ENCODE measurements around the gene IGSF6.
"Not testable (repeated sequence)": the region's sequence is repeated elsewhere in the genome, so short reads cannot be mapped to it uniquely, and the experiment has no call there.

IGSF6 gene, protein sequence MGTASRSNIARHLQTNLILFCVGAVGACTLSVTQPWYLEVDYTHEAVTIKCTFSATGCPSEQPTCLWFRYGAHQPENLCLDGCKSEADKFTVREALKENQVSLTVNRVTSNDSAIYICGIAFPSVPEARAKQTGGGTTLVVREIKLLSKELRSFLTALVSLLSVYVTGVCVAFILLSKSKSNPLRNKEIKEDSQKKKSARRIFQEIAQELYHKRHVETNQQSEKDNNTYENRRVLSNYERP

DNA sequence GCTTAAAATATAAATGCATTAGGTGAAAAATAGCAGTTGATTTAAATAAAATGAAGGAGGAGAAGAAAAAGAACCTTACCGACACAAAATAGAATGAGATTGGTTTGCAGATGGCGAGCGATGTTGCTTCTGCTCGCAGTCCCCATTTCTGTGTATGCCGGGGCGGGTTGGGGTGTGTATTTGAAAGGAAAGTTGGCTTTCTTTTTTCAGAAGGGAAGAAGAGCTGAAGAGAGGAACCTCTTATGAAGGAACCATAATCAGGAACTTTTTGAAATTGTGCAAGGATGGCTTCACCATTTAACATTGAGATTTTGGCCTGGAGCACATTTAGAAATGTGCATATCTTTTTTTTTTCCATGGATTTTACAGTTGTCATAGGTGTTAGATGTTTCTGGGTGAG lies at the start of gene IGSF6:
IGSF6 (minus strand) TSS at position 156 of the 400 bp plus-strand sequence; CDS start at position 146, 10 bp downstream.
- no peak for DNase-seq

DNA sequence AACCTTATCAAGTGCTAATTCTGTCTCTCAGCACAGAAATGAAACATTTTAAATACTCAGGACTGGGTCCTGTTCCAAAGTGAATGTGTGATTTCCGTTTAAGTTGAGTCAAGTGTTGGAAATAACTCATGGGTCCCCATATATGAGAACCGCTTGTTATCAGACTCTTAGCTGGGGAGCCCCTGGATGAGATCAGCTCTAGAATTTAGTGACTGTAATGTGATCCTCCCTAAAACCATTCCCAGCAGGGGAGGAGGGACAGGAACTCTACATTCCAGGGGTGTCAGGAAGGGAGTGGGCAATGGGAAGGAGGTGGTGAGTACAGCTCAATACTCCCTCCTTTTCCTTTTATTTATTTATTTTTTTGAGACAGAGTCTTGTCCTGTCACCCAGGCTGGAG lies 48.9 kb upstream of the IGSF6 start:
- DNase-seq = no peak

DNA sequence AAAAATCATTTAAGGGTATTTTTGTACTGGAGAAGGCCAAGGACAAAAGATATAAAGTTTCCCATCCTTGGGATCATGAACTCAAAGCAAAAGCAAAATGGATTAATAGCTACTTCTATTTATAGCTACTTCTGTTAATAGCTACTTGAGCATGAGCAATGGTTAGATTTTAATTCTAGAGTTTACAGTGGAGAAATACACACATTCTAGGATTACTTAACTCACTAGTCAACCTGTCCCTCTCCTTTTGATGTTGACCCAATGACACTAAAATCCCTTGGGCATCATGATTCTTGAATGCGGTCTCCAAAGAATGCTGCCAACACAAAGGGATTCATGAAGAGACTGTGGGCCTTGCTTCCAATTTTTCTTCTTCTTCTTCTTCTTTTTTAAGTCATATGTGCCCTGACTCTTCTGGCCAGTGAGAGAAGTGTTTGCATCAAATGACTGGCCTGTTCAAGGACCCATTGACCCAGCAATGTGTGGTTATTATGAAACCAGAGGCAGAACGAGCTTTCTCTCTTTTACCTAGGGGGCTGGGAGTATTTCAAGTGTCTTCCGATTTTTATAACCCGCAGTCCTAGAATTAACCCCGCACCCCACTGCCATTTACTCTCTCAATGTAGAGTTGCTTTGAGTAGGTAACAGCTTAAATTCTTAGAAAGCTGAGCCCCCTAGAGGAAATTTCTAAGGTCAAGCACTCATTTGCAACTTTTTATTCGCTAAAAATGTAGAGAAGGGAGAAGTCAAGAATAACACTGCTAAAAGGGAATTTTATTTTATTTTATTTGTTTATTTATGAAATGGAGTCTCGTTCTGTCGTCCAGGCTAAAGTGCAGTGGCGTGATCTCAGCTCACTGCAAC lies 46.0 kb upstream of the IGSF6 start:
- DNase-seq = no peak

DNA sequence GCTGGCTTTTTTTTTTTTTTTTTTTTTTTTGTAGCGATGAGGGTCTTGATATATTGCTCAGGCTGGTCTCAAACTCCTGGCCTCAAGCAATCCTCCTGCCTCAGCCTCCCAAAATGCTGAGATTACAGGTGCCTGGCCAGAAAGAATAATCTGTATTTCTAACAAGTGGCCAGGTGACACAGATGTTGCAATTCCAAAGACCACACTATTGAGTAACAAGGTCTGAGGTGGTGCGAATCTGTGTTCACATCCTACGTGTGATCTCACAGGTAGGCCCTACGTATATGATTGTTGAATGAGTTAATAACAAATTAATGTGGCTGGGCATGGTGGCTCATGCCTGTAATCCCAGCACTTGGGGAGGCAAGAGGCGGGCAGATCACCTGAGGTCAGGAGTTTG lies 44.6 kb upstream of the IGSF6 start:
- DNase-seq = no peak

DNA sequence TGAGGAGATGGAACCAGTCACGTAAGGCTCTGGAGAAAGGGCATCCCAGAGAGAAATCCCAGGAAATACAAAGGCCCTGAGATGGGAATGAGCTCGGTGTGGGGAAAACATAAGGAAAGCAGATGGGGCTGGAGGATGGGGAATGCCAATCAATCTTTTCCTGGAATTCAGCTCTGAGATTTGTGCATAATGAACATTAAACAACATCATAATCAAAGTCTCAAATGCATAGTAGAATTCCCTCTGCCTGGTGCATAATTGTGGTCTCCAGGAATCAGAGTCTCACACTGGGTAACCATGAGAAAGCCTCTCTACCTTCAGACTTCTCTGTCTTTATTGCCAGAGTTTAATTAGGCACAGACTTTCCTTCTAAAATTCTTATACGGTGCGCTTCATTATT lies 42.2 kb upstream of the IGSF6 start:
- no peak for DNase-seq

DNA sequence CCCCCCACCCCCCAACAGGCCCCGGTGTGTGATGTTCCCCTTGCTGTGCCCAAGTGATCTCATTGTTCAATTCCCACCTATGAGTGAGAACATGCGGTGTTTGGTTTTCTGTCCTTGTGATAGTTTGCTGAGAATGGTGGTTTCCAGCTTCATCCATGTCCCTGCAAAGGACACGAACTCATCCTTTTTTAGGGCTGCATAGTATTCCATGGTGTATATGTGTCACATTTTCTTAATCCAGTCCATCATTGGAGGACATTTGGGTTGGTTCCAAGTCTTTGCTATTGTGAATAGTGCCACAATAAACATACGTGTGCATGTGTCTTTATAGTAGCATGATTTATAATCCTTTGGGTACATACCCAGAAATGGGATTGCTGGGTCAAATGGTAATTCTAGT lies 38.6 kb upstream of the IGSF6 start:
- DNase-seq = not testable (repeated sequence)

DNA sequence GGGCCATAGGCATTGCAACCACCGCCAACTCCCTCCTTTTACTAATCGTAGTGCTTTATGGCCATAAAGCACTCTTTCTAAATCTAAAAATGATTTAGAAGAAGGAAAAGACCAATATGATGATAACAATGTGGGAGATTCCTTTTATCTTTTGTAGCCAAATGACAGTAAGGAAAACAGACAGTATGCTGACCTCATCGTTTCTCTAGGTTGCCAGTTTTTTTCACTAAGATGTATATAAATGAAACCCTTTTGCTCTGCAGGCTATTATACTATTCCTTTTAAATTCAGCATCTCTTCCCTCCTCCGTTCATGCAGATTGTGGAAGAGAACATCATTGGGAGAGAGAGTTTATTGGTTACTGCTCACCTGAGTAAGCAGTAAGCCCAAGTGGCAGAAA lies 36.7 kb upstream of the IGSF6 start:
- DNase-seq = no peak

DNA sequence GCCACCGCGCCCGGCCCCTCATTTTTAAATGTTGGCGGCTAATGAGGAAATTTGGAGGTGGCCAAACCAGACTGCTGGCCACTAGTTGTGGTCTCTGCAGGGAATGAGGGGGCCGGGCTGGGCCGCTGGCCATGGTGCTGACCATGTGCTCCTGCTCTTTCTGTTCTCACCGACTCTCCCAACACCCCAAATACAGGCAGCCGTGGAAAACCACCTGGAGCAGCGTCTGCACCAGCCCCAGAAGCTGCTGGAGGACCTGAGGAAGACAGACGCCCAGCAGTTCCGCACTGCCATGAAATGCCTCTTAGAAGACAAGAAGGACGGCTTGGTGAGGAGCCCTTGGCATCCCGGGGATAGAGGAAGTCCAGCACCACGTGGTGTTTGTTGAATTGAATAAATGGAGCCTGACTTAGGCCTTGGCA lies 32.6 kb upstream of the IGSF6 start:
- no peak for DNase-seq

DNA sequence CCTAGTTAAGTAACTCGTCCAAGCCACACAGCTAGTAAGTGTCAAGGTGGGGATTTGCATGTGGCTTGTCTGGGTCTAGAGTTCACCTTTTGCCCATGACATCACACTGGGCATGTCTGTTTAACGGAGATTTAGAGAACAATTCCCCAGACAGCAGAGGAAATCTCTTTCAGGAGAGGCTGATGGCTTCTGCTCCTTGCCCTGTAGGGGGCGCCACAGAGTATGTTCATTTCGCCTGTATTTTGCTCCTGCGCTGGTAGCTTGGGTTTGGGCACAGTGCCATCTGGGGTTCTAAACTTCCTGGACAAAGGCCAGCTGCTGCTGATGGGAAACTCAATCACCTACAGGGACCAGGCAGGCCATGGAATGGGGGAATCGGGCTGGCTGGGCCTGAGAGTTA lies 31.8 kb upstream of the IGSF6 start:
- peak; percentile 37 for DNase-seq

DNA sequence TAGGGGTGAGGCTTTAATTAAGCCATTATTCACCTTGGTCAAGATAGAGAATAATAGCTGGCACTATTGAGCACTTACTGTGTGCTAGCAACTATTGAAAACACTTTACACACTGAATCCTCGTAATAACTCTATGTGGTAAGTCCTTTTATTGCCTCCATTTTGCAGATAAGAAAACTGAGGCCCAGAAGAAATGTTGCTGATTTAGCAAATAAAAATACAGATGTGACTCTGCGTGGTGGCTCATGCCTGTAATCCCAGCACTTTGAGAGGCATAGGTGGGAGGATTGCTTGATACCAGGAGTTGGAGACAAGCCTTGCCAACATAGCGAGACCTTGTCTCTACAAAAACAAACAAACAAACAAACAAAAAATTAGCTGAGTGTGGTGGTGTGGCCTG lies 30.8 kb upstream of the IGSF6 start:
- DNase-seq = no peak

DNA sequence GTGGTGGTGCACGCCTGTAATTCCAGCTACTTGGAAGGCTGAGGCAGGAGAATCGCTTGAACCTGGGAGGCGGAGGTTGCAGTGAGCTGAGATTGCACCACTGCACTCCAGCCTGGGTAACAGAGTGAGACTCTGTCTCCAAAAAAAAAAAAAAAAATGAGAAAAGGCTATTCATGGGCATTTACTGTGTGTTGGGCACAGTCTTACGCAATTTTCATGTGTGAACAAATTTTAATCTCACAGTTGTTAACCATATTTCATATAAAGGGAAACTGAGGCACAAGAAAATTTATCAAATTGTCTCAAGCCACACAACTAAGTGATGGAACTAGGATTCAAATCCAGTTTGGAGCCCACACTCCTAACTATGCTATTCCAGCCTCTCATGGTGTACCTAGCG lies 28.3 kb upstream of the IGSF6 start:
- DNase-seq = not testable (repeated sequence)

DNA sequence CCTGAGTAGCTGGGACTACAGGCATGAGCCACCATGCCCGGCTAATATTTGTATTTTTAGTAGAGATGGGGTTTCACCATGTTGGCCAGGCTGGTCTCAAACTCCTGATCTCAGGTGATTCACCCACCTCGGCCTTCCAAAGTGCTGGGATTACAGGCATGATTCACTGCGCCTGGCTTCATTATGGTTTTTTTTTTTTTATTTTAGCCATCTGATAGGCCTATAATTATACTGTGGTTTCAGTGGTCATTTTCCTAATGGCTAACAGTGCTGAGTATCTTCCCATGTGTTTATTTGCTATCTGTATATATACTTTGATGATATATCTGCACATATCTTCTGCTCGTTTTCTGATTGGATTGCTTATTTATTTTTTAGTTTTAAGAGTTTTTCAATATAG lies 22.0 kb upstream of the IGSF6 start:
- not testable (repeated sequence) for DNase-seq

DNA sequence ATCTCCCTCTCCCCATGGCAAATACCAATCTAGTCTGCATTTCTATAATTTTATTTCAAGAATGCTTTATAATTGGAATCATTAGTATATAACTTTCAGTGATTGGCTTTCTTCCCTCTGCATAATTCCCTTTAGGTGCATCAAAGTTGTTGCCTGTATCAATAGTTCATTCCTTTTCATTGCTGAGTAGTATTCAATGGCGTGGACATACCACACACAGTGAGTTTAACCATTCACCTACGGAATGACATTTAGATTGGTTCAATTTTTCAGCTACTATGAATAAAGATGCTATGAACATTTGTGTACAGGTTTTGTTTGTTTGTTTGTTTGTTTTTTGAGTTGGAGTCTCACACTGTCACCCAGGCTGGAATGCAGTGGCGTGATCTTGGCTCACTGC lies 21.1 kb upstream of the IGSF6 start:
- no peak for DNase-seq

DNA sequence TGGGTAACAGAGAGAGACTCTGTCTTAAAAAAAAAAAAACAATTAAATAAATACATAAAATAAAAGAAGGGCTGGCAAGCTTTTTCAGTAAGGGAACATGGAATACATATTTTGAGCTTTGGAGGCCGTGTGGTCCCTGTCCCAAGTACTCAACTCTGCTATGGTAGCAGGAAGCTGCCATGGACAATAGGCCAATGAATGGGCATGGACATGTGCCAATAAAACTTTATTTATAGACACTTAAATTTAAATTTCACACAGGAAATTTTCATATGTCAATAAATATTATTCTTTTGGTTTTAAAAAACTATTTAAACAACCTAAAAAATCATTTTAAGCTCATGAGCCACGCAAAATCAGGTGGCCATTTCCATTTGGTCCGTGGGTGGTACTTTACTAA lies 15.2 kb upstream of the IGSF6 start:
- DNase-seq = no peak

DNA sequence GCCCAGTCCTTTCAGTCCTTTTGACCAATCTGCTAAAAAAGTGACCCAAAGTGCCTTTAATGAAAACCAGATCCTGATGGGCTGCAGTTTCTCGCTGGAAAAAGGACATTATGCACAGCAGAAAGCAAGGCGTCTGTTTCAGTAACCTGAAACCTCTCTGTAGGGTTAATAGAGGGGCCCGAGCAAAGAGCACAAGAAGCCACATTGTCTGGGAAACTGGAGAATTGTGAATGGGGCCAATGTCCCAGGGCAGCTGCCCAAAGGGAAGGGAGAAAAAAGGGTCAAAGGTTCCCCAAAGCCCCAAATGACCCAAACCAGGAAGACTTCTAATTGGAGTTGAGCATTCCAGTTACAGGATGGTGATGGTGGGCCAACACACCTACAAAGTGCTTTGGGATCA lies 14.4 kb upstream of the IGSF6 start:
- no peak for DNase-seq

DNA sequence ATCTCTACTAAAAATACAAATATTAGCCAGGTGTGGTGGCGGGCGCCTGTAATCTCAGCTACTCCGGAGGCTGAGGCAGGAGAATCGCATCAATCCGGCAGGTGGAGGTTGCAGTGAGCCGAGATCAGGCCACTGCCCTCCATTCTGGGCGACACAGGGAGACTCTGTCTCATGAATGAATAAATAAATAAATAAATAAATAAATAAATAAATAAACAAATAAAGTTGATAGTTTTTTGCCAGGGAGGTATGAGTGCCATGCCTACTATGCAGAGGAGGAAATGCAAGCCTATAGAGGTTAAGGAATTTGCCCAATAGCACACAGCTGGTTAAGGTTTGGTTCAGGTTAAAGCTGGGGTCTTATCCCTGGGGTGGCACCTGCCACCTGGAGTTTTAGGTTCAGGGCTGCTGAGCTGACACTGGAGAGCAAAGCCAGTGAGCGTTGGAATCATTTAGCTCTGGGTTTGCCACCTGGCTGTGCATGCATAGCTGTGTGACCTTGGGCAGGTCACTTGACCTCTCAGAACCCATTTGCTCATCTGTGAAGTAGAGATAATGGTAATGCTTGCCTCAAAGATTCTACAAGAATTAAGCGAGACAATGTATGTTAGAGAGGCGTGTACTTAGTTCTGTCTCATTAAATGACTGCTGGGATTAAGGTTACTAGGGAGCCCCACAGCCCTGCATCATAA lies 12.5 kb upstream of the IGSF6 start:
- DNase-seq = no peak

DNA sequence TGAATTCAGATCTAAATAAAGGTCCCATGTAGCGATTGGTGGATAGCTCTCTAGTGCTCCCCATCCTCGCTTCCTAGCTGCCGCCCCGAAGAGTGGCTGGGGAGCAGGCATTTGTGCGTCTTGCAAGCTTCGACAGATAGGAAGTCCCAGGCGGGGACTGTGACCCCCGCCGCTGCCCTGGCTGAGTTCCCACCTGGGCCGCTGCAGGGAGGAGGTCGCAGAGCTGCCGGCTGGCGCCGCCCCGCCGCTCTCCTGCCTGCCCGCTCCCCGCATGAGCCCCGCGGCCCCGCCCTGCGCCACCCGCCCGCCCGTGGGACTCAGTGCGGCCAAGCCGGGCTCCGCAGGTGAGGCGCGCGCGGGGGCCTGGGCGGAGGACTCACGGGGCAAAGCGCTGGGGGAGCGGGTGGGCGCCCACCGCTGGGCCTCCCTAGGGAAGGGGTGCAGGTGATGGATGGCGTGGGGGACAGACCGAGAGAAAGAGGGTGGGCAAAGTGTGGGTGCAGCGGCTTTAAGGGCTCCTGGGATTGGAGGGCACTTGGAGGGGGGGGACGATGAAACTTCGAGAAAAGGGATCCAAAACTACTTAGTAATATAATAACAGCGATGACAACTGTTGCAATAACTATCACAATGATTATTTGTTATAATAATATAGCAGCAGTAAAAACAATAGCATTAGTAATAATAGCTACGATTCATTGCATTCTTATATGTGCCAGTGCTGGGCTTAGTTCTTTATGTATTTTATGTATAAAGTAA lies 11.7 kb upstream of the IGSF6 start, which contains the start of gene OTOA:
OTOA (plus strand) TSS at position 80 of the 759 bp plus-strand sequence. CDS start 14,547 bp downstream, outside the sequence.
- DNase-seq = no peak

DNA sequence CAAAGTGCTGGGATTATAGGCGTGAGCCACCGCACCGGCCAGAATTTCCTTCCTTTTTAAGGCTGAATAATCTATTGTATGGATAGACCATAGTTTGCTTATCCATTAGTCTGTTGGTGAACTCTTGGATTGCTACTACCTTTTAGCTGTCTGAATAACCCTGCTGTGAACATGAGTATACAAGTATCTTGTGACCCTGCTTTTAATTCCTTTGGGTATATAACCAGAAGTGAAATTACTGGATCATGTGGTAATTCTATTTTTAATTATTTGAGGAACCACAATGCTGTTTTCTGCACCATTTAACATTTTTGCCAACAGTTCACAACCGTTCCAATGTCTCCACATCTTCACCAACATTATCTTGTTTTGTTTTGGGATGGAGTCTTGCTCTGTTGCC lies 6.7 kb upstream of the IGSF6 start:
- DNase-seq = no peak

DNA sequence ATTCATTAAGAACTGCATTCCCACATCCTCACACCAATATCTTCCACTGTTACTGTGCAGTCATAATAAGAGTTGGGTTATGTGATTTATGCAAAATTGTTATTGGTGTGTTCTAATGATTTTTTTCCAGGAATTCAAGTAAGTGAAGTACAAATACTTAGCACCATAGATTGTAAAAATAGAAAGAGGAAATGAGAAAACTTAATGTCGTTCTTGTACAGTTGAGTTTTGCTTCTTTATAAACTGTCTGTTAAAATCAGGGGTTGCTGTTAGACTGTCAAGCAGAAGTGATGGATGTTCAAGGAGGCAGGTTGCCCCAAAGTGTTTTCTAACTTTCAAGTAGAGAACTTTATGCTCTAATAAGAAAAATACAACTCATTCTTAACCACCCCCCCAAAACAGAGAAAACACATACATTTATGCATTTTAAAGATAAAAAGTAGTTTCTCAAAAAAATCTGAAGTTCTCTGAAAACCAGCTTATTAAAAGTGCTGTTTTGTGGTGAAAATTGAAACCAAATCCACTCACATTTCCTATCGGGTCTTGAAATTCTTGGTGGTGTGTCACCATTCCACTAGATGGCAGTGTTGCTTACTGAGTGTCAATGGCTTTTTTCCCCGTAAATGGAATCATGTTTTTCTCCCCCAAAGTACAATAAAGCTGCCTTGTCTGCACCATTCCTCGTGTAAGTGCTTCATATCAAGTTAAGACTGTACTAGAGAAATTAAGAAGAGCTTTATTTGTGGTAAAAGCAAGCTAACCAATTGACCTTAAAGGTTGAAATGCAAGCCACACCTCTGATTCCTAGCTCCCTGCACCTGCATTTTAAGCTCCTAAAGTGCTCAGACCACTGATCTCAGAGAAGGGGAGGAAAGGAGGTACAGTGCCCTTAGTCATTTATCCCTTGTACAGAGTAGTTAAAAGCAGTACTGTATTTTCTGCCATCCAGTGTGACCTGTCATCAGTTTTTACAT lies 4.7 kb upstream of the IGSF6 start:
- peak; percentile 71 for DNase-seq

DNA sequence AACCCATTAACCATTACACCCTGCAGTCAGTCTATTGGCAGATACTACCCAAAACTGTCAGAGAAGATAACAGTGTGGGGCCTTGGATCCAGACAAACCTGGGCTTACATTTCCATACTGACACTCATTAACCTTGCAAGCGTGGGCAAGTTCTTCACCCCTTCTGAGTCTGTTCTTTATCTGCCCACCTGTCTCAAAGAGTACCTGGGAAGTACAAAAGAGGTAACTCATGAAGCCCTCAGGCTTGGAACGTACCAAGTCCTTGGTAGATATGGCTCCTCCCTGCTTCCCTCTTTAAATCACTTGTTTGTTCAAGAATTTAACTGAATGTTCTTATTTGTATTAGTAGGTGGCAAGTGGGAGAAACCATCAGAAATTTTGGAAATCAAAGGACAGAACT lies 2.5 kb upstream of the IGSF6 start:
- no peak for DNase-seq

DNA sequence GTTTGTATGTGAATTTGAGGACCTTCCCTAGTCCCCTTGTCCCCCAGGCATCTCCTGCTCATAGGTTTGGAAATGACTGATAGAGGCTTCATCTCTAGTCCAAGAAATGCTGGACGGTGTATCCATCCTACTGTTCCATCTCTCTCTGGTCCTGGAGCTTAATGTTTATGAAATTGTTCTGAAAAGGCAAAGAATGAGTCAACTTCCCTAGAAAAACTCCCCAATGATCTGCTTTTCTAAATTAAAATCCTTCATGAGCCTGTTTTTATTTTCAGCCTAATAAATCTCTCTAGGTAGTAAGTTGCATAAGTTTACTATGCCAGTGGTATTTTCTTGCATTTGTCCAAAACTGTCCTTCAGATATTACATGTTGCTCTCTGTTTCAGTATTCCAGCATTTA lies 2.1 kb upstream of the IGSF6 start:
- DNase-seq = no peak

DNA sequence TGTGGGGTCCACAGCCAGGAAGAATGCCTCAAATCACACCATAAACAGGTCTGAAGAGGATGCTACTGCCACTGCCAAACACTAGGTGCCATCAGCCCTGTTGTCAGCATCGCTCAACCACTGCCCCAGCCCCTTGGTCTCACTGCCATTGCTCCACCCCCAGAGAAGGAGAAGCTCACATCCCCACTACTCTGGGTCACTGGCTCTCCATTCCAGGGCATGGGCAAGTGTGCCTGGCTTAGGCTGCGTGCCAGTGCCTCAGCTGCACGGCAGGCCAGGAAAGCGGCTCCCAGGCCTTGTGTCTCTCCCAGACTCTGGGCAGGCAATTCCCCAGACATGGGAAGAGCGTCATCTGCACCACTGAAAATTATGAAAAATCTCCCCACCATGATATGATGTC lies 1.2 kb upstream of the IGSF6 start:
- no peak for DNase-seq

All from activated CD4-positive, alpha-beta T cell treated with anti-CD3 and anti-CD28 coated beads, Interleukin-2, Interleukin-6, amounts not matched to agents 100 ng/mL and 50 ng/mL, durations not matched to agents 16 hours and 8 hours (primary cell).